GM23248 (cell line): ENCODE measurements around the gene FHL5. TPM values are rescaled to one million over a fixed set of nuclear protein-coding genes. Genes with fewer than 3 reads are reported as not detected.
A peak's percentile ranks its signal among the peaks of the same experiment; 100 is the strongest.
"Not testable (repeated sequence)": the region's sequence is repeated elsewhere in the genome, so short reads cannot be mapped to it uniquely, and the experiment has no call there.

Experiments
- DNase-seq: peaks from one replicate; pipeline ENCODE4 v3.0.0-alpha.2; 2015
- H2AFZ ChIP-seq: fragments of 200-600 bp; sonication (generic); 2 replicates; pipeline ENCODE4 v1.6.1; 2016; ENCODE audit warnings: antibody characterized with exemption
- H3F3A ChIP-seq: fragments of 200-600 bp; sonication (generic); 2 replicates; pipeline ENCODE4 v1.6.1; 2016; ENCODE audit warnings: mild to moderate bottlenecking, antibody characterized with exemption, mixed run types; ENCODE audit not compliant: insufficient read depth
- H3K27ac ChIP-seq: fragments of 200-600 bp; sonication (generic); 2 replicates; pipeline ENCODE4 v1.5.1; 2016; ENCODE audit warnings: mild to moderate bottlenecking
- H3K27me3 ChIP-seq: fragments of 200-600 bp; sonication (generic); replicated peaks from 2 replicates; pipeline ENCODE4 v1.6.1; 2016; ENCODE audit warnings: mild to moderate bottlenecking; ENCODE audit not compliant: insufficient read depth
- H3K36me3 ChIP-seq: fragments of 200-600 bp; sonication (generic); 2 replicates; pipeline ENCODE4 v1.6.1; 2016; ENCODE audit warnings: low read depth, mild to moderate bottlenecking
- H3K4me1 ChIP-seq: fragments of 200-600 bp; sonication (generic); 2 replicates; pipeline ENCODE4 v1.6.1; 2016; ENCODE audit warnings: mild to moderate bottlenecking; ENCODE audit not compliant: insufficient read depth
- H3K4me2 ChIP-seq: fragments of 200-600 bp; sonication (generic); one replicate; pipeline ENCODE4 v1.6.1; 2016; ENCODE audit warnings: mild to moderate bottlenecking; ENCODE audit not compliant: unreplicated experiment
- H3K4me3 ChIP-seq: fragments of 200-600 bp; sonication (generic); 2 replicates; pipeline ENCODE4 v1.5.1; 2016; ENCODE audit warnings: mild to moderate bottlenecking
- H3K79me2 ChIP-seq: fragments of 200-600 bp; sonication (generic); 2 replicates; pipeline ENCODE4 v1.6.1; 2016; ENCODE audit warnings: mild to moderate bottlenecking; ENCODE audit not compliant: insufficient read depth
- H3K9ac ChIP-seq: fragments of 200-600 bp; sonication (generic); 2 replicates; pipeline ENCODE4 v1.6.1; 2016; ENCODE audit warnings: mild to moderate bottlenecking
- H3K9me2 ChIP-seq: fragments of 200-600 bp; sonication (generic); 2 replicates; pipeline ENCODE4 v1.6.1; 2016; ENCODE audit warnings: mixed run types, mild to moderate bottlenecking, moderate library complexity; ENCODE audit not compliant: insufficient read depth
- H3K9me3 ChIP-seq: fragments of 200-600 bp; sonication (generic); one replicate; pipeline ENCODE4 v1.6.1; 2017; ENCODE audit warnings: low read depth
- H4K20me1 ChIP-seq: fragments of 200-600 bp; sonication (generic); 2 replicates; pipeline ENCODE4 v1.6.0; 2016; ENCODE audit not compliant: insufficient read depth
- EZH2 ChIP-seq: fragments of 200-600 bp; sonication (generic); IDR thresholded peaks from 2 replicates; pipeline ENCODE4 v1.6.1; 2018; ENCODE audit warnings: antibody characterized with exemption, mild to moderate bottlenecking; ENCODE audit not compliant: insufficient read depth, poor library complexity, severe bottlenecking
- EZH2phosphoT487 ChIP-seq: fragments of 200-600 bp; sonication (generic); IDR thresholded peaks from 2 replicates; pipeline ENCODE4 v1.6.1; 2018; ENCODE audit warnings: antibody characterized with exemption, moderate library complexity, mild to moderate bottlenecking, low read depth; ENCODE audit not compliant: insufficient read depth
- WGBS, 2 experiments: methylation state at CpG; one replicate each; pipeline ENCODE4 v1.1.6; 2015 to 2017; ENCODE audit warnings: low lambda C conversion rate in 2 of 2, low coverage in 1 of 2; ENCODE audit errors: missing lambda C conversion rate in 2 of 2; 5-methylcytosine and 5-hydroxymethylcytosine counted together
- in situ Hi-C: fragments of 300-500 bp; cut with MboI; formaldehyde crosslinking; loops from 2 replicates; pipeline ENCODE4 v1.15.0; 2020
- polyA plus RNA-seq: library from polyadenylated mRNA; unstranded; fragments of >200 nt; fragmentation: Nextera tagmentation; extraction: Ambion mirVana; gene quantifications from 2 replicates; pipeline ENCODE4 v1.2.1, GENCODE V29; 2016
- total RNA-seq: library from RNA; depleted of rRNA; stranded (reverse); fragments of >200 nt; shearing (Covaris generic); gene quantifications from 2 replicates; pipeline ENCODE4 v1.2.3, GENCODE V29; 2014

The FHL5 gene
- total and polyA plus RNA-seq, 2 experiments from 2014 or later = not detected

DNA sequence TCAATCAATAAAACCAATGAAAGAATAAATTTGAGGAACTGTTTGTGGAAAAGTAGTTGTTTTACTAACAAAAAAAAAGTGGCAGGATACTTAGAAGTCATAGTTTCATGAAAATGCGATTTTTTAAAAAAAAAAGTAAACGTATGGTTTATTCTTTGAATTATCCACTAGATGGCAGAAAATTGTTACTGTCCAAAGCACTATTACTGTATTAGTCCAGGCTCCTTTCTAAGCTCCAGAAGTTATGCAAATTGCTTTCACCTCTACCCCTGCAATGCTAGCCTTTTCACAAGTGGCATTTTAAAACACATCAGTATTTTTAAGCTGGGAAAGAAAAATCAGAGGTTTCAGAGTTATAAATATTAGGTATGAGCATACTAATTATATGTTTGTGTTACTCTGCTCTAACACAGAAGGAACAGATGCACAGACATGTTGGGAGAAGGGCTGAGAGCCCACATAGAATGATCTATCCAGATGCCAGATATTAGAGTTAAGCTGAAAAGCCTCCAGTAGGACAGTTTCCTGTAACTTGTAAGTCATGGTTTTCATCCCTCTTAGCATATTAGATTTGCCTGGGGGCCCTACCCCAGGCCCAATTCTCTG, 63.9 kb downstream of the FHL5 start:
- no peak overlapping the region for H3K9ac ChIP-seq
- H3K4me2 ChIP-seq = no peak overlapping the region
- H3K79me2 ChIP-seq = no peaks in the 10 kb centered on the region
- H3K27ac ChIP-seq = no peak overlapping the region
- no peaks in the 10 kb centered on the region for H3K4me1 ChIP-seq
- in situ Hi-C loops = loop anchor here (10.0 kb wide), 1 partner anchor 428 kb away; no protein-coding TSS in a partner anchor
- H3F3A ChIP-seq = no peaks in the 10 kb centered on the region
- 0 to 3% methylated on average over 2 of the region's 2 CpGs for WGBS, 2 experiments
- H2AFZ ChIP-seq = no peak overlapping the region
- H3K4me3 ChIP-seq = no peak overlapping the region
- peak; percentile 63 for DNase-seq
- TF ChIP-seq EZH2 (no peak), EZH2phosphoT487 (no peak)
- H3K9me3 ChIP-seq = no peaks in the 10 kb centered on the region
- H3K36me3 ChIP-seq = no peaks in the 10 kb centered on the region
- no peaks in the 10 kb centered on the region for H3K9me2 ChIP-seq
- no peaks in the 10 kb centered on the region for H4K20me1 ChIP-seq
- 0 out of 2 replicates have a peak, but pooled peaks cover 6% of the 10 kb centered on the region for H3K27me3 ChIP-seq

DNA sequence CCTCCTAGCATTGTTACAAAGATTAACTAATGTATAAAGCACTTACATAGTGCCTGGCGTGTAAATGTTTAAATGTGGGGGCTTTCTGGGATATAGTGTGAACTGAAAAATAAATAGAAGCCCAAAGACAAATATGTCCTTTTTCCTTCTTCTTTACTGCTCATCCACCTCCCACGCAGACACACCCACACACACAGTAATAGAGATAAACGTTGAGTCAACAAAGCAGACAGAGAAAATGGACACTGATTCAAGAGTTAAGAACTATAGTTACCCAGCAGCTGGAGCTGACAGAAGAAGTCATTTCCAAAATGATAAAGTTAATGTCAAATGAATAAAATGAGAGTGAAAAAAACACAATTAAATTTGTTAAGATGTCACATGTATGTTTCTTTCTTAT, 68.3 kb downstream of the FHL5 start:
- H3F3A ChIP-seq = no peaks in the 10 kb centered on the region
- H3K4me1 ChIP-seq = no peaks in the 10 kb centered on the region
- in situ Hi-C loops = no loop called here
- H3K9ac ChIP-seq = no peak overlapping the region
- no peak overlapping the region for H3K27ac ChIP-seq
- no peaks in the 10 kb centered on the region for H3K9me3 ChIP-seq
- H3K4me2 ChIP-seq = no peak overlapping the region
- no peak overlapping the region for H2AFZ ChIP-seq
- no peaks in the 10 kb centered on the region for H4K20me1 ChIP-seq
- no peaks in the 10 kb centered on the region for H3K79me2 ChIP-seq
- no peak overlapping the region for H3K4me3 ChIP-seq
- H3K36me3 ChIP-seq = no peaks in the 10 kb centered on the region
- DNase-seq = peak; percentile 9
- no peak for TF ChIP-seq EZH2
- no peak for TF ChIP-seq EZH2phosphoT487
- H3K27me3 ChIP-seq = no peaks in the 10 kb centered on the region
- 44 to 50% methylated on average over 3 of the region's 3 CpGs for WGBS, 2 experiments
- no peaks in the 10 kb centered on the region for H3K9me2 ChIP-seq

DNA sequence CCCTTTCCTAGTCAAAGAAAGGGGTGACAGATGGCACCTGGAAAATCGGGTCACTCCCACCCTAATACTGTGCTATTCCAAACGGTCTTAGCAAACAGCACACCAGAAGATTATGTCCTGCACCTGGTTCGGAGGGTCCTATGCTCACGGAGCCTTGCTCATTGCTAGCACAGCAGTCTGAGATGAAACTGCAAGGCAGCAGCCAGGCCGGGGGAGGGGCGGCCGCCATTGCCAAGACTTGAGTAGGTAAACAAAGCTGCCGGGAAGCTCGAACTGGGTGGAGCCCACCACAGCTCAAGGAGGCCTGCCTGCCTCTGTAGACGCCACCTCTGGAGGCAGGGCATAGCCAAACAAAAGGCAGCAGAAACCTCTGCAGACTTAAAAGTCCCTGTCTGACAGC, 75.1 kb downstream of the FHL5 start:
- H3K27me3 ChIP-seq, H4K20me1 ChIP-seq, H3K4me3 ChIP-seq, DNase-seq, H3K9ac ChIP-seq, H3K4me1 ChIP-seq, in situ Hi-C loops, H2AFZ ChIP-seq, H3F3A ChIP-seq, H3K27ac ChIP-seq, H3K9me2 ChIP-seq, H3K4me2 ChIP-seq, H3K36me3 ChIP-seq, H3K79me2 ChIP-seq, H3K9me3 ChIP-seq: not testable (repeated sequence)
- WGBS, 2 experiments = 42 to 45% methylated on average over 9 to 10 of the region's 10 CpGs

DNA sequence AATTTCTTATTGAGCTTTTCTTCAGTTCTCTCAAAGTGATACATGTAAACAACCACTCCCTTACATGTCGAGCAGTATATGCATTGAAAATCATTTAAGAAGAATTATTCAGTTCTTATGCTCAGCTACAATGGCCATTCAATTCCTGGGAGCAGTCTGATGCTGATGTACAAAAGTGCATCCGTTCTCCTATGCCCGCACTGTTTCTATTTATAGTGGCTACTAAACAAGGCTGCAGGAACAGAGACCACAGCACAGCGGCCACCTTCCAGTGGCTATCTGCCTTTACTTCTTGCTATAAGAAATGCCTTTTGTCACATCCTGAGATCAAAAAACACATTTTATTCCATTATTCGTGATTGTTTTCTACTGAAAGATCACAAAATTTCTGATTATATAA, 82.2 kb downstream of the FHL5 start:
- H3K4me3 ChIP-seq = no peak overlapping the region
- no peaks in the 10 kb centered on the region for H3K36me3 ChIP-seq
- TF ChIP-seq EZH2 = no peak
- no peak for TF ChIP-seq EZH2phosphoT487
- no peaks in the 10 kb centered on the region for H3K9me3 ChIP-seq
- no peaks in the 10 kb centered on the region for H4K20me1 ChIP-seq
- no peak for DNase-seq
- no peak overlapping the region for H3K27ac ChIP-seq
- 47 to 50% methylated on average over 5 of the region's 5 CpGs for WGBS, 2 experiments
- no peaks in the 10 kb centered on the region; the same call in 1 of the 2 replicates for H3K27me3 ChIP-seq
- in situ Hi-C loops = no loop called here
- no peaks in the 10 kb centered on the region for H3K4me1 ChIP-seq
- H3K9me2 ChIP-seq = no peaks in the 10 kb centered on the region
- no peak overlapping the region for H2AFZ ChIP-seq
- H3F3A ChIP-seq = no peaks in the 10 kb centered on the region
- no peak overlapping the region for H3K9ac ChIP-seq
- no peaks in the 10 kb centered on the region for H3K79me2 ChIP-seq
- H3K4me2 ChIP-seq = no peak overlapping the region

DNA sequence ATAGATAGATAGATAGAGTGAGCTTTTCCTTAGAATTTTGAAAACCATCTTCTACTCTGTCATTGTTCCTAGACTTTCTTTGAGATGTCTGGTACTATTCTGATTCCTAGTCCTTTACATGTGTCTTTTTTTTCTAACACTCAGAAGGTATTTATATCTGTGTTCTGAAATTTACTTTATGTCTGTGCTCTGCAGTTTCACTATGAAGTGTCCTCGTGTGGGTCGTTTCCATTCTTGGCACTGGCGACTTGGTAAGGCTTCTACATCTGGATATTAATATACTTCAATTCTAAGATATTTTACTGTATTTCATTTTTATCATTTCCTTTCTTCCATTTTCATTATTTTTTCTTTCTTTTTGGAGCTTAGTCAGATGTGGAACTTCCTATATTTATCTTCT, 87.0 kb downstream of the FHL5 start:
- no peaks in the 10 kb centered on the region for H3K36me3 ChIP-seq
- no peak overlapping the region for H3K4me3 ChIP-seq
- TF ChIP-seq EZH2phosphoT487 (no peak), EZH2 (no peak)
- DNase-seq = no peak
- H3K9me3 ChIP-seq = no peaks in the 10 kb centered on the region
- no peak overlapping the region for H3K9ac ChIP-seq
- 19 to 29% methylated on average over 3 of the region's 3 CpGs for WGBS, 2 experiments
- H3K4me1 ChIP-seq = no peaks in the 10 kb centered on the region
- no peaks in the 10 kb centered on the region; the same call in 1 of the 2 replicates for H3K27me3 ChIP-seq
- no peak overlapping the region for H3K27ac ChIP-seq
- no peaks in the 10 kb centered on the region for H4K20me1 ChIP-seq
- in situ Hi-C loops = no loop called here
- no peaks in the 10 kb centered on the region for H3F3A ChIP-seq
- no peaks in the 10 kb centered on the region for H3K79me2 ChIP-seq
- H3K9me2 ChIP-seq = no peaks in the 10 kb centered on the region
- no peak overlapping the region for H2AFZ ChIP-seq
- H3K4me2 ChIP-seq = no peak overlapping the region
